ENCODE data around the gene PSMB7. TPM values are rescaled to one million over a fixed set of nuclear protein-coding genes. Genes with fewer than 3 reads are reported as not detected.

The PSMB7 gene
- total RNA-seq, 1 donor from 2014 or later: 120 TPM

- ChIA-PET CTCF (no interaction called here), POLR2A (no interaction called here)
- H3K4me3 Mint-ChIP-seq: no peak overlapping the region
- no peak for ATAC-seq (ENCODE audit: low read depth)
- peaks cover 72% of the 10 kb centered on the region for H3K36me3 Mint-ChIP-seq (ENCODE audit: low read depth)
- H3K9me3 Mint-ChIP-seq: no peaks in the 10 kb centered on the region
- no peak for DNase-seq
- H3K27me3 Mint-ChIP-seq: no peaks in the 10 kb centered on the region
- no peaks in the 10 kb centered on the region for H3K4me1 Mint-ChIP-seq
- H3K27ac Mint-ChIP-seq: peak overlapping the region; percentile 41
- TF ChIP-seq CTCF (IDR thresholded peaks at IDR 0.05): no peak
- intact Hi-C loops (cut with micrococcal nuclease): no loop called here
Observed at GRCh38 chr9:124342776-124343485, 72.3 kb downstream of the PSMB7 start.

GRCh38 chr9:124342402-124342775 is 72.9 kb downstream of the PSMB7 start:
- H3K27ac Mint-ChIP-seq: no peak overlapping the region
- intact Hi-C loops (cut with micrococcal nuclease): no loop called here
- no peak for TF ChIP-seq CTCF (IDR thresholded peaks at IDR 0.05)
- peaks cover 72% of the 10 kb centered on the region for H3K36me3 Mint-ChIP-seq (ENCODE audit: low read depth)
- H3K4me3 Mint-ChIP-seq: no peak overlapping the region
- no peaks in the 10 kb centered on the region for H3K9me3 Mint-ChIP-seq
- ATAC-seq (ENCODE audit: low read depth): no peak
- POLR2A ChIA-PET: no interaction called here
- H3K4me1 Mint-ChIP-seq: no peaks in the 10 kb centered on the region
- no peak for DNase-seq
- CTCF ChIA-PET: no interaction called here
- no peaks in the 10 kb centered on the region for H3K27me3 Mint-ChIP-seq

GRCh38 chr9:124341455-124342170 is 73.6 kb downstream of the PSMB7 start:
- Mint-ChIP-seq H3K4me1 (no peaks in the 10 kb centered on the region), H3K27ac (no peak overlapping the region), H3K9me3 (no peaks in the 10 kb centered on the region), H3K4me3 (no peak overlapping the region), H3K36me3 (ENCODE audit: low read depth) (peaks cover 70% of the 10 kb centered on the region), H3K27me3 (no peaks in the 10 kb centered on the region)
- no peak for TF ChIP-seq CTCF (IDR thresholded peaks at IDR 0.05)
- ChIA-PET CTCF (no interaction called here), POLR2A (no interaction called here)
- no peak for ATAC-seq (ENCODE audit: low read depth)
- no peak for DNase-seq
- intact Hi-C loops (cut with micrococcal nuclease): no loop called here

GRCh38 chr9:124340219-124341069 is 74.8 kb downstream of the PSMB7 start:
- H3K27ac Mint-ChIP-seq: no peak overlapping the region
- ChIA-PET CTCF (no interaction called here), POLR2A (interaction anchor here (0.6 kb wide), 1 partner anchor 143 kb away, joined by 3 read pairs; no protein-coding TSS in a partner anchor)

More at GRCh38 chr9:124340219-124341069, 74.8 kb downstream of the PSMB7 start:
- TF ChIP-seq CTCF (IDR thresholded peaks at IDR 0.05): no peak
- Mint-ChIP-seq H3K4me3 (no peak overlapping the region), H3K4me1 (no peaks in the 10 kb centered on the region), H3K36me3 (ENCODE audit: low read depth) (peaks cover 77% of the 10 kb centered on the region), H3K9me3 (no peaks in the 10 kb centered on the region), H3K27me3 (no peaks in the 10 kb centered on the region)
- DNase-seq: no peak
- no peak for ATAC-seq (ENCODE audit: low read depth)
- intact Hi-C loops (cut with micrococcal nuclease): no loop called here

Data from activated B cell treated with CpG ODN at 0.5 μM for 24 hours (primary cell).